Esophagus muscularis mucosa (tissue), 4 donors: ENCODE data around the gene CLIC4. TPM values are rescaled to one million over a fixed set of nuclear protein-coding genes. Genes with fewer than 3 reads are reported as not detected.
"Not testable (repeated sequence)": the region's sequence is repeated elsewhere in the genome, so short reads cannot be mapped to it uniquely, and the experiment has no call there.

Experiments used
- DNase-seq: peaks from one replicate; pipeline ENCODE4 v3.0.0-alpha.2; 2017; ENCODE audit errors: extremely low spot score
- H3K27ac ChIP-seq, 4 donors: fragments of 200-600 bp; sonication (generic); replicated peaks in 1 of 4; 1 replicate in 3 of 4; 2 replicates in 1 of 4; pipeline ENCODE4 v1.5.1; 2016 to 2019; ENCODE audit warnings: mild to moderate bottlenecking in 1 of 4
- H3K27me3 ChIP-seq, 4 donors: fragments of 200-600 bp; sonication (generic); one replicate each; pipeline versions ENCODE4 v1.5.1 to v1.6.0; 2016 to 2019
- H3K36me3 ChIP-seq, 4 donors: fragments of 200-600 bp; sonication (generic); one replicate each; pipeline ENCODE4 v1.5.1; 2016 to 2019
- H3K4me1 ChIP-seq, 4 donors: fragments of 200-600 bp; sonication (generic); one replicate each; pipeline ENCODE4 v1.5.1; 2016 to 2019
- H3K4me3 ChIP-seq, 4 donors: fragments of 200-600 bp; sonication (generic); 1 replicate in 2 of 4; 2 replicates in 2 of 4; pipeline ENCODE4 v1.5.1; 2016 to 2019; ENCODE audit warnings: mild to moderate bottlenecking in 4 of 4, moderate library complexity in 1 of 4
- H3K9me3 ChIP-seq, 4 donors: fragments of 200-600 bp; sonication (generic); 1 replicate in 3 of 4; 2 replicates in 1 of 4; pipeline ENCODE4 v1.5.1; 2016 to 2019
- EP300 ChIP-seq: sonication (generic); formaldehyde crosslinking; IDR thresholded peaks from one replicate; pipeline ENCODE4 v1.6.1; 2017; ENCODE audit warnings: antibody characterized with exemption
- POLR2A ChIP-seq: fragments of 450-650 bp; IDR thresholded peaks from one replicate; pipeline ENCODE4 v1.6.1; 2017; ENCODE audit warnings: antibody characterized with exemption, moderate library complexity, mild to moderate bottlenecking, low read depth
- POLR2AphosphoS5 ChIP-seq, 2 donors: sonication (generic); formaldehyde crosslinking; IDR thresholded peaks; one replicate each; pipeline ENCODE4 v1.6.1; 2017; ENCODE audit warnings: antibody characterized with exemption in 2 of 2
- WGBS: methylation state at CpG from one replicate; pipeline ENCODE4 v1.1.5; 2018; 5-methylcytosine and 5-hydroxymethylcytosine counted together
- intact Hi-C: fragments of 100-400 bp; cut with DNase I; formaldehyde crosslinking; loops from one replicate; pipeline ENCODE4 v1.15.1; 2023
- total RNA-seq, 4 donors: library from RNA; depleted of rRNA; stranded (reverse); fragments of >200 nt; gene quantifications; one replicate each; pipeline versions ENCODE4 v1.1.0 to v1.2.1, GENCODE V29; 2016
- TF ChIP-seq, protein P1 (sequence below), 3 experiments: fragments of 200-600 bp in 2 of 3; fragments of 450-650 bp in 1 of 3; sonication (generic) in 2 of 3; IDR thresholded peaks; one replicate each; pipeline ENCODE4 v1.5.1; 2017 to 2019; ENCODE audit warnings: antibody characterized with exemption in 3 of 3, mild to moderate bottlenecking in 2 of 3, moderate library complexity in 1 of 3

CLIC4 gene
- total RNA-seq, 4 donors from 2014 or later: 375 to 606 (median 595) TPM

DNA sequence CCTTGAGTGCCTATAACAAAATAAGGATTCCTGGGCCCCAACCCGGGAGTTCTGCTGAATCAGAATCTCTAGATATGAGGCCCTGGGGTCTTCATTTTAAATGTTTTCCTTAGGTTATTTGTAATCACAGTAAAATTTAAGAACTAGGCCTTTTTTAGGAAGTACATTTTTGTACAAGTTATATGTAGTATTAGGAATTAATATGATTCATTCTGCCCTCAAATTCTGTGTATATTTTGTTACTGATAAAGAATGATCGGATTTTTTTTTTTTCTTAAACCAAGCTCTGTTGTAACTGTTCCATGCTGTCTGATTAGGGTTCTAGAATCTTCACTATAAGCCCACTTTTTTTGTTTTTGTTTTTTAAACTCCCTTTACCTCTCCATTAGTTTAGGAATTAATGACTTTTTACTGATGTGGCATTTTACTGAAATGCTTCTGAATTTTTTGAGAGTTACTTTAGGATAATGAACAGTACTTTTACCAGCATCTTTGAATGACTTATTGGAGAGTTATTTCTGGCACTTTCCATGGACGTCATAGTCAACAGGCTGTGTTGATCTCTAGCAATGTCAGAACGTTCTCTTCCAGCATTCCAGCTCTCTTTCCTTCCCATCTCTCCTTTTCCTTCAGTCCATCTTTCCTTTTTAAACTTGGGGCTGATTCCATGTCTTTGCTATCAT, 48.3 kb downstream of the CLIC4 start:
- Histone ChIP-seq H3K36me3 (peaks cover 5 to 11% (median 9%) of the 10 kb centered on the region in 4 donors), H3K4me1 (peaks cover 40 to 96% (median 82%) of the 10 kb centered on the region in 4 donors), H3K27me3 (no peaks in the 10 kb centered on the region), H3K4me3 (no peak overlapping the region), H3K9me3 (no peaks in the 10 kb centered on the region), H3K27ac (peak overlapping the region; percentile 64 to 75 (median 70))
- TF ChIP-seq POLR2AphosphoS5 (IDR thresholded peaks at IDR 0.05) (peak; percentile 73 to 84), POLR2A (no peak), EP300 (peak; percentile 88)
- TF ChIP-seq, protein P1, sequence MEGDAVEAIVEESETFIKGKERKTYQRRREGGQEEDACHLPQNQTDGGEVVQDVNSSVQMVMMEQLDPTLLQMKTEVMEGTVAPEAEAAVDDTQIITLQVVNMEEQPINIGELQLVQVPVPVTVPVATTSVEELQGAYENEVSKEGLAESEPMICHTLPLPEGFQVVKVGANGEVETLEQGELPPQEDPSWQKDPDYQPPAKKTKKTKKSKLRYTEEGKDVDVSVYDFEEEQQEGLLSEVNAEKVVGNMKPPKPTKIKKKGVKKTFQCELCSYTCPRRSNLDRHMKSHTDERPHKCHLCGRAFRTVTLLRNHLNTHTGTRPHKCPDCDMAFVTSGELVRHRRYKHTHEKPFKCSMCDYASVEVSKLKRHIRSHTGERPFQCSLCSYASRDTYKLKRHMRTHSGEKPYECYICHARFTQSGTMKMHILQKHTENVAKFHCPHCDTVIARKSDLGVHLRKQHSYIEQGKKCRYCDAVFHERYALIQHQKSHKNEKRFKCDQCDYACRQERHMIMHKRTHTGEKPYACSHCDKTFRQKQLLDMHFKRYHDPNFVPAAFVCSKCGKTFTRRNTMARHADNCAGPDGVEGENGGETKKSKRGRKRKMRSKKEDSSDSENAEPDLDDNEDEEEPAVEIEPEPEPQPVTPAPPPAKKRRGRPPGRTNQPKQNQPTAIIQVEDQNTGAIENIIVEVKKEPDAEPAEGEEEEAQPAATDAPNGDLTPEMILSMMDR (IDR thresholded peaks at IDR 0.05): no peak
- no peak for DNase-seq
- WGBS: 42% methylated on average over 4 of the region's 4 CpGs
- intact Hi-C loops: no loop called here

- H3K27me3 ChIP-seq, intact Hi-C loops, H3K9me3 ChIP-seq, DNase-seq, H3K4me3 ChIP-seq: not testable (repeated sequence)
- Histone ChIP-seq H3K4me1 (peaks cover 40 to 91% (median 80%) of the 10 kb centered on the region in 4 donors), H3K27ac (peak overlapping the region; percentile 64 to 75 (median 70)), H3K36me3 (peaks cover 5 to 14% (median 12%) of the 10 kb centered on the region in 4 donors)
- WGBS: 42% methylated on average over 2 of the region's 2 CpGs
These were observed 48.9 kb downstream of the CLIC4 start for GRCh38 chr1:24794130-24794502.

- DNase-seq: no peak
- H3K27me3 ChIP-seq: no peaks in the 10 kb centered on the region
- H3K4me3 ChIP-seq: no peak overlapping the region
- no peaks in the 10 kb centered on the region for H3K9me3 ChIP-seq
- H3K4me1 ChIP-seq: peaks cover 40 to 80% (median 75%) of the 10 kb centered on the region in 4 donors
- WGBS: 88% methylated on average over 5 of the region's 5 CpGs
- H3K27ac ChIP-seq: peak overlapping the region; percentile 64 to 75 (median 70)
- H3K36me3 ChIP-seq: peaks cover 5 to 16% (median 14%) of the 10 kb centered on the region in 4 donors
- intact Hi-C loops: no loop called here
- TF ChIP-seq POLR2AphosphoS5 (IDR thresholded peaks at IDR 0.05): no peak
- TF ChIP-seq, protein P1 (IDR thresholded peaks at IDR 0.05): no peak
- no peak for TF ChIP-seq POLR2A
- TF ChIP-seq EP300: no peak
These were observed 50.0 kb downstream of the CLIC4 start for GRCh38 chr1:24795236-24795635.

- H3K27me3 ChIP-seq: no peaks in the 10 kb centered on the region
- peaks cover 5 to 16% (median 14%) of the 10 kb centered on the region in 4 donors for H3K36me3 ChIP-seq
- intact Hi-C loops: no loop called here
- TF ChIP-seq EP300 (no peak), POLR2A (no peak), POLR2AphosphoS5 (IDR thresholded peaks at IDR 0.05) (no peak)
- TF ChIP-seq, protein P1 (IDR thresholded peaks at IDR 0.05): no peak
- peak overlapping the region; percentile 4 to 75 (median 70) for H3K27ac ChIP-seq
- WGBS: 95% methylated on average over 2 of the region's 2 CpGs
- H3K4me3 ChIP-seq: no peak overlapping the region
- DNase-seq: no peak
- H3K4me1 ChIP-seq: peaks cover 46 to 79% (median 75%) of the 10 kb centered on the region in 4 donors
- no peaks in the 10 kb centered on the region for H3K9me3 ChIP-seq
These were observed 51.3 kb downstream of the CLIC4 start for GRCh38 chr1:24796524-24796923.

DNA sequence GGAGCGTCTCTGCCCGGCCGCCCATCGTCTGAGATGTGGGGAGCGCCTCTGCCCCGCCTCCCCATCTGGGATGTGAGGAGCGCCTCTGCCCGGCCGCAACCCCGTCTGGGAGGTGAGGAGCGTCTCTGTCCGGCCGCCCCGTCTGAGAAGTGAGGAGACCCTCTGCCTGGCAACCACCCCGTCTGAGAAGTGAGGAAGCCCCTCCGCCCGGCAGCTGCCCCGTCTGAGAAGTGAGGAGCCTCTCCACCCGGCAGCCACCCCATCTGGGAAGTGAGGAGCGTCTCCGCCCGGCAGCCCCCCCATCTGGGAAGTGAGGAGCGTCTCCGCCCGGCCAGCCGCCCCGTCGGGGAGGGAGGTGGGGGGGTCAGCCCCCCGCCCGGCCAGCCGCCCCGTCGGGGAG, 54.0 kb downstream of the CLIC4 start:
- H3K4me3 ChIP-seq, intact Hi-C loops, DNase-seq, H3K9me3 ChIP-seq, H3K27me3 ChIP-seq: not testable (repeated sequence)
- Histone ChIP-seq H3K4me1 (peaks cover 56 to 81% (median 78%) of the 10 kb centered on the region in 4 donors), H3K36me3 (peaks cover 5 to 16% (median 14%) of the 10 kb centered on the region in 4 donors), H3K27ac (peak overlapping the region in 1 of 4 donors; percentile 30)
- WGBS: 93% methylated on average over 6 of the region's 33 CpGs
